NOMO-1 (cell line): Measurements from ENCODE around the gene COL23A1.
A peak's percentile ranks its signal among the peaks of the same experiment; 100 is the strongest.
"Not testable (repeated sequence)": the region's sequence is repeated elsewhere in the genome, so short reads cannot be mapped to it uniquely, and the experiment has no call there.

ENCODE experiments used
- DNase-seq, 2 experiments: peaks; one replicate each; lab custom pipeline; 2025; ENCODE audit not compliant: unreplicated experiment in 2 of 2; lab: John Stamatoyannopoulos, UW

COL23A1 gene

DNA sequence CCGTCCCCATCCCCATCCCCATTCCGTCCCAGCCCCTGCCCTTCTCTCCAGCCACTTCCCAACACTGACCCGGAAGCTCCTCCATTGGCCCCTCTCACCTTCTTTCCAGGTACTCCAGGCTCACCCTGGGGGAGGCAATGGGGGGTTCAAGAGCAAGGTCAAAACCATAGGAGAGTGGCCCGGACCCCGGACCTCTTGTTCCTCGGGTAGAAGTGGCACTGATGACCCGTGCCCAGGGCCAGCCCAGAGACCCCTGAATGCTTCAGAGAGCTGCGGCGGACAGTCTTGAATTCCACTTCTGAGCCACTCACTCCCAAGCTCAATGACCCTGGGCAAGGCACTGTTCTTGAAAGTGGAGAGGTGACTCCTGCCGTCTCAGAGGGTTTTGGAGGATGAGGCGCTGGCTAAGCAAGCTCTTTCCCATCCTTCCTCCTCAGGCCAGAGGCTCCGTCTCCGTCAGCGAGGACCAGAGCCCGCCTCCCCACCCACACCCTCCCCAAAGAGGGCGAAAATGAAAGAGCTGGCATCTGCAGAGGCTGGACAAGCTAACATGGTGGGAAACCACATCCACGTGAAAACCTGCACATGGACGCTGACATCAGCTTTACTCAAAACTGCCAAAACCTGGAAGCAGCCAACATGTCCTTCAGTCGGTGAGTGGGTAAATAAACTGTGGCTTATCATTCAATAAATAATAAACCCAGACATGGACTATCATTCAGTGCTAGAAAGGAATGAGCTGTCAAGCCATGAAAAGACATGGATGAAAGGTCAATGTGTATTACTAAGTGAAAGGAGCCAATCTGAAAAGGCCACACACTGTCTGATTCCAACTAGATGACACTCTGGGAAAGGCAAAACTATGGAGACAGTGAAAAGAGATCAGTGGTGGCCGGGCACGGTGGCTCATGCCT, 330.3 kb downstream of the COL23A1 start:
- DNase-seq: no peak

DNA sequence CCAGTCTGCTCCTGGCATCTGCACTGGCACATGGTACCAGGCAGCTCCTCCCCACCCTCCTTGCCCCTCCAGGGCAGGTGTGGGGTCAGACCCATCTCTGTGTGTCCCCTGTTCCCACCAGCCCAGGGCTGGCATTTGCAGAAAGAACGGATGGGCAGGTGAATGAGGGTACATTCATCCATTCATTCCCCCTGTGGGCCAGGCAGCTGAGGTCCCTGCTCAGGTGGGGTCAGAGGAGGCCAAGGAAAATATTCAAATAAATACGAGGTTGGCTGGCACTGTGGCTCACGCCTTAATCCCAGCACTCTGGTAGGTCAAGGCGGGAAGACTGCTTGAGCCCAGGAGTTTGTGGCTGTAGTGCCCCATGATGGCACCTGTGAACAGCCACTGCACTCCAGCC, 332.5 kb downstream of the COL23A1 start:
- no peak for DNase-seq

DNA sequence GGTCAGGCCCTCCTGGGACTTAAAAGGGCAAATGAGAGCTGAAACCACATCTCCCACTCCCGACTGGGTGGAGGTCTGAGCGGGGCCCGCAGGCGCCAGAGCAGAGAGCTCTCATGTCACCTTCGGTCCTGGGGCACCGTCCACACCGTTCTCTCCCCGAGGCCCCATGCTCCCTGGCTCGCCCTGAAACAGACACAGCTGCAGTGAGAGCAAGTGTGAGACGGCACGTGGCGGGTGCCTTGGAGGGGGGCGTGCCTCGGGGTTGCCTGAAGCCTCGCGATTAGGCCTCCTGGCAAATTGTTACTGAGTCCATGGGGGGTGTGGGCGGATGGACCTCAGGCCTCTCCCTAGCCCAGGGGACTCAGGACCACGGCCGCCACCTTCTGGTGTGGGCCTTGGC, 333.4 kb downstream of the COL23A1 start:
- no peak for DNase-seq

DNA sequence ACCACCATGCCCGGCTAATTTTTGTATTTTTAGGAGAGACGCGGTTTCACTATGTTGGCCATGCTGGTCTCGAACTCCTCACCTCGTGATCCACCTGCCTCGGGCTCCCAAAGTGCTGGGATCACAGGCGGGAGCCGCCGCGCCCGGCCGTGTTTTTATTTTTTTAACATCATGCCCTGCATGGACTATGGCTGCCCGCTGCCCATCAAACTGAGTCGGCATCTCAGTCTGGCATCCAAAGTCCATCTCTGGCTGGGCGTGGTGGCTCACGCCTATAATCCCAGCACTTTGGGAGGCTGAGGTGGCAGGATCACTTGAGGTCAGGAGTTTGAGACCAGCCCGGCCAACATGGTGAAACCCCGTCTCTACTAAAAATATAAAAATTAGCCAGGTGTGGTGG, 336.6 kb downstream of the COL23A1 start:
- not testable (repeated sequence) for DNase-seq

DNA sequence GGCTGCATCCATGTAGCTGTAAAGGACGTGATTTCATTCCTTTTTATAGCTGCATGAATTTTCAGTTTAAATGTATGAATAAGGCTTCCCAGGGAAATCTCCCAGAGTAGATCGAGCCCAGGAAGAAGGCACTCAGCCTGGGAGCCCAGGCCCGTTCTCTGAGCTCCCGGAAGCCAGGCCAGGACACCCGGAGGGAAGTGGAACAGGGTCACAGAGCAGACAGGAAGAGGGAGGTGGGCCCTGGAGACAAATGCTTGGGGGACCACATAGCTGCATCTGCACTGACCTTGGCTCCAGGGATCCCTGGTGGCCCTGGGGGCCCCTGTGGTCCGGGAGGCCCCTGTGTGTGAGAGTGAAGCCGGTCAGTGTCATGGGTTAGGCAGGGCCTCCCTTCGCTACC, 337.9 kb downstream of the COL23A1 start:
- DNase-seq: no peak

DNA sequence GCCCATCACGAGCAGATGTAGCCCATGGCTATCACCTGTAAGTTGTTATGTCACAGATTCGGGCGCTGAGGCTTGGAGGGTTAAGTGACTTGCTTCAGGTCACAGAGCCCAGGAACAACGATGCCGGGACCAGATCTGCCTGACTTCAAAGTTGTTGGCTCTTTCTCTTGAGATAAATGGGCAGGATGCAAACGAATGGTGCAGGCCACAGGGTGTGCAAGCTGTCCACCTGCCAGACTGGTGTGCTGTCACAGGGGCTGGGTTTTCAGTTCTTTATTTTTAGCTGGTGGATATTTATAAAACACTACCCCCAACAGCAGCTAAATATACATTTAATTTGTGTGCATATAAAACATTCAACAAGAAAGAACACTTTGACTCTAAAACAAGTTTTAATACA, 339.9 kb downstream of the COL23A1 start:
- no peak for DNase-seq

DNA sequence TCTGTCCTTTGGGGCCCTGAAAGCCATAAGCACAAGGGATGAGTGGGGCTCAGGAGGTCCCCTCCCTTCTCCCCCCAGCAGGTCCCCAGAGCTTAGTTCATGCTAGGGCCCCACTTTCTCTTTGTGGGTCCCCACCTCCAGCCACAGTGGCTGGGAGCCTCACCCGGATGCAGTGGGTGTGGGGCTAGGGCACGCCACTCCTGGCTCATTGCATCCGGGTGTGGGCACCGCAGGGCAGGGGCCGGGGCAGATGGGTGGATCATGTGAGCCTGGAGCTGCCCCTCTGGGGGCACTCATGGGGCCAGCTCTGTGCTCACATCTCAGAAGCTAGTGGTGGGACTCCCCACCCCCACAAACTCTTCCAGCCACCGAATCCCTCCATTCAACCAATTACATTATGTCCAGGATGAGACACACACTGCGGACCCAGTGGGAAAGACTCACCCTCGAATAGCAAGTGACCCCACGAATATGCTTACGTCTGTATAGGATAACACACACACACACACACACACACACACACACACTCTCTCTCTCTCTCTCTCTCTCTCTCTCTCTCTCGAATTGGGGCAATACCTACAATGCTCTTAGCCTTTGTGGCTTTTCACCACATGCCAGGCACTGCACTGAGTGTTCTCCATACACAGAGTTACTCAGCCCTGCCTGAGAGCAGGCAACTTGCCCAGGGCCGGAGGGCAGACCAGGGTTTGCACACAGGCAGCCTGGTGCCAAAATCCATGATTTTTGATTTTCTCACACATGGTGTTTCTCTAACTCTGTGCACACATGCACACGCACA, 340.8 kb downstream of the COL23A1 start:
- no peak for DNase-seq

DNA sequence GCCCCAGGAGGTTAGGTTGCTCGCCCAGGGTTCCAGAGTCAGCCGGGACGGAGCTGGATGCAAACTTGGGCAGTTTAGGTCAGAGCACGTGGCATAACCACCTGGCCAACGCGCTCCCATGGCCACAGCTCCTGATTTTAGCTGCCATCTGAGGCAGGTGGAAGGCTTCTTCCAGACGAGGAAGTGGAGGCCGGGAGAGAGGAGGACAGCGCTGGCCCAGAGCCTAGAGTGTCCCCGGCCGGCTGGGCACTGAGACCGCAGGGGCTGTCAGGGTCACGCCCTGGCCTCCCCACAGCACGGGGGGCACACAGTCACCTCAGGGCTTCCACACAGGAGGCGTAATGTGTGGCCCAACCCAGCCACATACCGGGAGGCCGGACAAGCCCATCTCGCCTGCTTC, 341.4 kb downstream of the COL23A1 start:
- no peak for DNase-seq

DNA sequence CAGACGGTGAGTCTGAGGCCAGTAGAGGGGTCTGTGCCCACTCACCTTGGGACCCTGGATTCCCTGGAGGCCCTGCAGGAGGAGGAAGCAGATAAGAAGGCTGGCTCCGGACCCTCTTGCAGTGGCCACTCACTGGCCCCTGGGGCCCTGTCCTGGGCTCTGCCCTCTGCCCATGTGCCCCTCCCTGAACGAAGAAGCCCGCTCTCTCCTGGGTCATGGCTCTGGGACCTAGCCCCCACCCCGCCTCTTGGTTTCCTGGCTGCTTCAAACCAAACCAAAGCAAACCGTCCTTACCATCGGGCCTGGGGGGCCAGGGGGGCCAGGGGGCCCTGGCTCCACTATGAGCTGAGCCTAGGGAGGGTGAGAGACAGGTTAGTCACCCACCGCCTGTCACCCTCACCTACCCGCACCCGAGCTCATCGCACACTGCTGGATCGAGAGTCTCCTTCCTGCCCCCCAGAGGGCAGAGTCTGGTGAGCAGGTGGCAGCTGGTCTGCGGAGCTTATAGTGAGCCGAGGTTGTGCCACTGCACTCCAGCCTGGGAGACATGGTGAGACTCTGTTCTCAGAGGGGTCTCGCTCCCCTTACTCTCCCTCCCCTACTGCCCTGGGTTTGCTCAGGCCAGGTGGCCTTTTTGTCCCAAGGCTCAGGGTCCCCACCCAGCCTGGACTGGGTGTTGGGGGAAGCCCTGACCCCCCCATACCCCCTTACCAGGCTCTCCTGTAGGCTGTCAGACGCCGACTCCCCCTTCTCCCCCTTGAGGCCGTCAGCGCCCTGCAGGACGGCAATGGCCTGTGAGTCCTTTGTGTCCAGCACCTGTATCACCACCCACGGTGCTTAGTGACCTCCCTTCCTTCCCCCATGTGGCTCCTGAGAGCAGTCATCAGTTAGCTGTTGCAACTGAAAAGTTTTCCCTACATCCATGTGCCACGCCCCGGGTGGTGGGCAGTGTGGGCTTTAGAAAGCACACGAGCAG, 342.4 kb downstream of the COL23A1 start:
- DNase-seq: no peak

DNA sequence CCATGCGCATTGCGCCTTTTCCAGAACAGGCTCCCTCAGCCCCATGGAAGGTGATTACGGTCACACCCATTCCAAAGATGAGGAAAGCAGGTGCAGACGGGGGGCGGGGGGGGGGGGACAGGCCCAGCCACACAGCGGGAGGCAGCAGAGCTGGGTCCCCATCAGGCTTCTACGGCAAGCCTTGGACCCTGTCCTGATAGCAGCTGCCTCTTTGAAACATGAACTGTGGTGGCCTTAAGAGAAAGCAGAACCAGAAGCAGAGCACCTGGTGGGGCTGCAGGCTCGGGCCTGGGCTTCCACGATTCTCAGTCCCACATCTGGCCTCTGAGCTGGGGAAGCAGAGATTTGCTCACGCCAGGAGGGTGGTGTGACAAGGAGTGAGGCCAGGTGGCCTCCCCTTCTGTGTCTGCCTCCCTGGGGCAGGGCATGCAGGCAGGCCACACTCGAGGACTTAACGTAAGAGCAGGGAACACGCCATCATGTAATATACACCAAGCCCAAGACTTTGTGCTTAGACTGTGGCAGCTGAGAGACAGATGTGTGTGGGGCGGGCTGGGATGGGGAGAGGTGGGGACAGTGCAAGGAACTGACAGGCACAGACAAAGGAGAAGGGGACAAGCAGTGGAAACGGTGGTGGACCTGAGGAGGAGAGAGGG, 343.4 kb downstream of the COL23A1 start:
- no peak for DNase-seq

DNA sequence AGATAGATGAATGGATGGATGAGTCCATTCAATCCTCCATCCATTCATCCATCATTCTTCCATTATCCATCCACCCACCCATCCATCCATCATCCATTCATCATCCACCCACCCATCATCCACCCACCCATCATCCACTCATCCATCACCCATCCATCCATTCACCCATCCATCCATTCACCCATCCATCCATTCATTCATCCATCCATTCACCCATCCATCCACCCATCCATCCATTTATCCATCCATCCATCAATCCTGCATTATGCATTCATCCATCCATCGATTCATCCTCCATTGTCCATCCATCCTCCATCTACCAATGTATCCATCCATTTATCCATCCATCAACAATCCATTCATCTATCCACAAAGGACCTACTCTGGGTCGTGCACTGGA, 344.8 kb downstream of the COL23A1 start:
- DNase-seq: no peak

DNA sequence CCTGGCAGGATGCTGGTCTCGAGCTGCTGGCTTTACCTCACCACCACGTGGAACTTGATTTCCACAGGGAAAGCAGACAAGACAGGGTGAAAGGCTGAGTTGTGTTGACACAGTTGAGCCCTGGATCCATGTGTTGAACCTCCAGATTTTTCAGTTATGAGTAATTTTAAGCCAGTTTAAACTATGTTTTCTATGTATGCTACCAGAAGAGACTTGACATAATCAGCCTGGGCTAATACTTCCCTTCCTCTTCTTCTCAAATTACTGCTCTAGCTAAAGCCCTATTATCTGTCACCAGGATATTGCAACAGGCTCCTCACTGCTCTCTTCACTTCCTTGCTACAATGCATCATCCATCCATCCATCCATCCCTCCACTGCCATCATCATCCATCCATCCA, 345.6 kb downstream of the COL23A1 start:
- peak in 1 of 2 experiments; percentile 5 for DNase-seq

DNA sequence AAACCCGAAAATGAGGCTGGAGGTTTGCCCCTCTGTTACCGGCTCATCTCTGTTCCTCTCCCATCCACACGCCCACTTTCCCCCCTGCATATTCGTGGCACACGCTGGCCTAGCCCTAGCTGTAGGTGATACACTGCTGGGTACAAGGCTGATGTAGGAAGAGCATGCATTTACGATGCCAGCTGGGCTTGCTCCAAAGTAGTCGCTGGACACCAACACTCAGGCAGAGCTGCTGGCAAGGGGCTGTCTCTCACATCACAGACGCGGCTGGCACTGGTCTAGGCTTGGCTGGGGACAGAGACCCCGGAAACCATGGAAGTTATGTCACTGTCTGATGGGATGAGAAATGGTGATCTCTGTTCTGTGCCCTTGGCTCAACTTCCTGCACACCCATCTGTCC, 347.8 kb downstream of the COL23A1 start:
- no peak for DNase-seq

DNA sequence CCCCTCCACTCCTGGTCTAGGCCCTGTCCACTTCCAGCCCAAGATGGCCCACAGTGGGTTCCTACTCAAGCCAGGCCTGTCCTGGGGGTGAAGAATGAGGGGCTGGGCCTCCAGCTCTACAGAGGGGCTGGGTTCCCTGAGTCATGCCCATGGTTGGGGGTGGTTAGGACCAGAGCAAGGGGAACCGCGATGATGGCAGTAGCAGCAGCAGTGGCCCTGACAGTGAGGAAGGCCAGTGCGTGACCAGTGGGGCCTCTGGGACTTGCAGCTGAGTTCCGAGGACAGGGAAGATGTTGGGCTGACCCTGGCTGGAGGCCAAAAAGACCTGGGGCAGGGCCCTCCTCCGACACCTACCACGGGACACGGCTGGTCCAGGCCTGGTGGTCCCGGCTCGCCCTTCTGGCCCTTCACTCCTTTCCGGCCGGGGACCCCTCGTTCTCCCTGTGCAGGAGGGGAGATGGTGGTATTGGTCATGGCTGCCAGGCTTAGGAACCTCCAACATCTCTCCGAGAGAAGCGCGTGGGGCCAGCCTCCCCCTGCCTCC, 348.4 kb downstream of the COL23A1 start:
- no peak for DNase-seq

DNA sequence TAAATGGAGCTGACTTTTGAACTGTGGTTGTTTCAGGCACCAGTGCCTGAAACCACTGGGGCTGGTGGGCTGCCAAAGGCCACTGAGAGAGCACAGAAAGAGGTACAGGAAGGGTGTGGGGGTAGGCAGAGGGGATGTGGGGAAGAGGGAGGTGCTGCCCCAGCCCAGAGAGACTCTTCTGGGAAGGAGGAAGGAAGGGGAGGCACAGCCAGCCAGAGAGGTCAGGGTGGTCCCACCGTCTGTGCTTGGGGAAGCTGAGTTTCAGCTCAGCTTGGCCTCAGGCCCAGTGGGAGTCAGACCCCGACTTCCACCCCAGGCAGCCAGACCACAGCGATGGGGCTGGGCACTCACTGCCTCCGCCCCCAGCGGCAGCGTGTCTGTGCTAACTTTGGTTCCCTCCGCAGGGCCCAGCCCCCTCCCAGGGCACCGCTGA, 348.9 kb downstream of the COL23A1 start:
- no peak for DNase-seq

DNA sequence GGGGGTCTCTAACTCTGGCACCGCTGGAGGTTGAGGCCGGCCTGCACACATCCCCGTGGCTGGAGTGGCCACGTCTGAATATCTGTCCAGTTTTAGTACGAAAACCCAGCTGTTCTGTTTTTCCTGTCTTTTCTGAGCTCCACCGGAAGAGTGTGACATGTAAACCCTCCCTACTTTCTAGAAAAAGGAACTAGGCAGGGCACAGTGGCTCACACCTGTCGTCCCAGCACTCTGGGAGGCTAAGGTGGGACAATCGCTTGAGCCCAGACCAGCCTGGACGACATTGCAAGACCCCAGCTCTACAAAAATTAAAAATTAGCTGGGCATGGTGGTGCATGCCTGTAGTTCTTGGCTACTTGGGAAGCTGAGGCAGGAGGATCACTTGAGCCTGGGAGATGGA, 349.4 kb downstream of the COL23A1 start:
- DNase-seq: no peak

DNA sequence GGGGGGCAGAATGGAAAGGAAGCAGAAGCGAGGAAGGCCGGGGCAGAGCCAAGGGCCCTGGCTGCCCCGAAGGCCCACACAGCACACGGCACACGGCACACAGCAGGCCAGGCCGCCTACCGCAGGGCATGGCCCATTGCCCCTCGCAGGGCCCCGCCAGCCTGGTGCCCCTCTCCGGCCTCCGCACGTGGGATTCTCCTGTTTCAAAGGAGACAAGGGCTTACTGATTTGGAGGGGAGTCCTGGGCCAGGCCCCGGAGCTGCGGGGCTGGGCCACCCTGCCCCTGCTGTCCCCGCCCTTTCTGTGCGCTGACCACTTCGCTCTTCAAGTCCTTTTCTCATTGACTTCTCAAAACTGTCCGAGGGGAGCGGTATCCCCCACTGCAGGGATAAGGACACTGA, 349.9 kb downstream of the COL23A1 start:
- DNase-seq: no peak

DNA sequence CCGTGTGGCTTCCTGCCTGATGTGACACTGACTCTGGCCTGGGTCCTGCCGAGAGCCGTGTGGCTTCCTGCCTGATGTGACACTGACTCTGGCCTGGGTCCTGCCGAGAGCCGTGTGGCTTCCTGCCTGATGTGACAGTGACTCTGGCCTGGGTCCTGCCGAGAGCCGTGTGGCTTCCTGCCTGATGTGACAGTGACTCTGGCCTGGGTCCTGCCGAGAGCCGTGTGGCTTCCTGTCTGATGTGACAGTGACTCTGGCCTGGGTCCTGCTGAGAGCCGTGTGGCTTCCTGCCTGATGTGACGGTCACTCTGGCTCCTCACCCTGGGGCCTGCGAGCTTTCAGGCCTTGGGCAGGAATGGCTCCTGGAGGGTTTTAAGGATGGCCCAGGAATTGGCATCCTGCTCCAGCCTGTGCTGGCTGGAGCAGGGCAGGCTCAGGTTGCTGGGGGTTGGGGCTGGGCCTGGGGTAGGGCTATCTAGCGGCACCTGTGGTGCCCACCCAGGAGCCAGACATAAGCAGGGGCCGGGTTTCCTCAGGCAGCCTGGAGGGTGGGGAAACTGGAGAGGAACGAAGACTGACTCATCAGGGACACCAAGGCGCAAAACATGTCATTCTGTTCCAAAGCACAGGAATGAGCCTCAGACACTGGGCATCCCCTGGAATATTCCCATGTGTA, 350.4 kb downstream of the COL23A1 start:
- not testable (repeated sequence) for DNase-seq
